Muscle layer of colon (tissue), 2 donors: ENCODE data around the gene UBTD1.

Experiments
- H3K27ac ChIP-seq: one replicate; pipeline ENCODE4 v1.7.0; 2013; ENCODE audit warnings: low read depth, mild to moderate bottlenecking, low read length, moderate library complexity
- H3K27me3 ChIP-seq, 2 donors: one replicate each; pipeline ENCODE4 v1.7.0; 2013; ENCODE audit warnings: low read length in 2 of 2, mild to moderate bottlenecking in 2 of 2; ENCODE audit not compliant: insufficient read depth in 2 of 2, control insufficient read depth in 1 of 2
- H3K36me3 ChIP-seq: one replicate; pipeline ENCODE4 v1.7.0; 2013; ENCODE audit warnings: mild to moderate bottlenecking, low read length; ENCODE audit not compliant: insufficient read depth
- H3K4me1 ChIP-seq: one replicate; pipeline ENCODE4 v1.7.0; 2013; ENCODE audit warnings: mild to moderate bottlenecking, low read length; ENCODE audit not compliant: insufficient read depth
- H3K4me3 ChIP-seq, 2 donors: one replicate each; pipeline ENCODE4 v1.7.0; 2013; ENCODE audit warnings: low read length in 2 of 2, low read depth in 1 of 2, mild to moderate bottlenecking in 1 of 2, moderate library complexity in 1 of 2
- H3K9ac ChIP-seq: one replicate; pipeline ENCODE4 v1.7.0; 2013; ENCODE audit warnings: low read length
- H3K9me3 ChIP-seq: one replicate; pipeline ENCODE4 v1.7.0; 2013; ENCODE audit warnings: mild to moderate bottlenecking, low read length
- donor health status: abdominal sarcoma.
- donor health status: Adenocarcinoma of cecum.

The UBTD1 gene

GRCh38 chr10:97505152-97505551 is 6.4 kb downstream of the UBTD1 start:
- H3K9me3 ChIP-seq = no peaks in the 10 kb centered on the region
- H3K27me3 ChIP-seq = no peaks in the 10 kb centered on the region
- peaks cover 4% of the 10 kb centered on the region for H3K4me1 ChIP-seq
- H3K9ac ChIP-seq = no peak overlapping the region
- H3K27ac ChIP-seq = no peak overlapping the region
- no peaks in the 10 kb centered on the region for H3K36me3 ChIP-seq
- no peak overlapping the region for H3K4me3 ChIP-seq

- H3K27me3 ChIP-seq = no peaks in the 10 kb centered on the region
- no peaks in the 10 kb centered on the region for H3K9me3 ChIP-seq
- H3K4me3 ChIP-seq = no peak overlapping the region
- H3K4me1 ChIP-seq = peaks cover 3% of the 10 kb centered on the region
- H3K9ac ChIP-seq = no peak overlapping the region
- H3K36me3 ChIP-seq = no peaks in the 10 kb centered on the region
- H3K27ac ChIP-seq = no peak overlapping the region
Observed at GRCh38 chr10:97506199-97506991, 7.7 kb downstream of the UBTD1 start.

GRCh38 chr10:97508342-97508741 is 9.6 kb downstream of the UBTD1 start:
- Histone ChIP-seq H3K9me3 (no peaks in the 10 kb centered on the region), H3K36me3 (no peaks in the 10 kb centered on the region), H3K4me1 (peaks cover 20% of the 10 kb centered on the region), H3K27me3 (no peaks in the 10 kb centered on the region), H3K4me3 (no peak overlapping the region), H3K27ac (no peak overlapping the region), H3K9ac (no peak overlapping the region)

- Histone ChIP-seq H3K9ac (no peak overlapping the region), H3K27ac (no peak overlapping the region), H3K36me3 (no peaks in the 10 kb centered on the region), H3K4me1 (peaks cover 20% of the 10 kb centered on the region), H3K27me3 (no peaks in the 10 kb centered on the region), H3K9me3 (no peaks in the 10 kb centered on the region), H3K4me3 (no peak overlapping the region)
Observed at GRCh38 chr10:97509120-97509680, 10.5 kb downstream of the UBTD1 start.

GRCh38 chr10:97510686-97511085 is 12.0 kb downstream of the UBTD1 start:
- Histone ChIP-seq H3K27ac (no peak overlapping the region), H3K9me3 (no peaks in the 10 kb centered on the region), H3K9ac (no peak overlapping the region), H3K27me3 (no peaks in the 10 kb centered on the region), H3K4me1 (peaks cover 20% of the 10 kb centered on the region), H3K36me3 (no peaks in the 10 kb centered on the region), H3K4me3 (no peak overlapping the region)

- H3K4me3 ChIP-seq = no peak overlapping the region
- no peaks in the 10 kb centered on the region for H3K9me3 ChIP-seq
- no peaks in the 10 kb centered on the region for H3K36me3 ChIP-seq
- H3K27me3 ChIP-seq = no peaks in the 10 kb centered on the region
- peaks cover 20% of the 10 kb centered on the region for H3K4me1 ChIP-seq
- H3K9ac ChIP-seq = no peak overlapping the region
- no peak overlapping the region for H3K27ac ChIP-seq
Observed at GRCh38 chr10:97511711-97512440, 13.2 kb downstream of the UBTD1 start.

GRCh38 chr10:97512993-97513392 is 14.3 kb downstream of the UBTD1 start:
- Histone ChIP-seq H3K4me1 (peaks cover 26% of the 10 kb centered on the region), H3K36me3 (no peaks in the 10 kb centered on the region)

GRCh38 chr10:97514344-97514743 is 15.6 kb downstream of the UBTD1 start:
- H3K9ac ChIP-seq = no peak overlapping the region
- no peak overlapping the region for H3K27ac ChIP-seq
- H3K4me1 ChIP-seq = peaks cover 27% of the 10 kb centered on the region
- H3K4me3 ChIP-seq = no peak overlapping the region
- no peaks in the 10 kb centered on the region for H3K9me3 ChIP-seq
- H3K36me3 ChIP-seq = no peaks in the 10 kb centered on the region
- no peaks in the 10 kb centered on the region for H3K27me3 ChIP-seq

More at GRCh38 chr10:97512993-97513392, 14.3 kb downstream of the UBTD1 start:
- H3K9me3 ChIP-seq = no peaks in the 10 kb centered on the region
- no peak overlapping the region for H3K27ac ChIP-seq
- no peak overlapping the region for H3K4me3 ChIP-seq
- no peak overlapping the region for H3K9ac ChIP-seq
- H3K27me3 ChIP-seq = no peaks in the 10 kb centered on the region

GRCh38 chr10:97515271-97515978 is 16.7 kb downstream of the UBTD1 start:
- Histone ChIP-seq H3K9me3 (no peaks in the 10 kb centered on the region), H3K36me3 (no peaks in the 10 kb centered on the region), H3K4me1 (peaks cover 27% of the 10 kb centered on the region), H3K27me3 (no peaks in the 10 kb centered on the region), H3K9ac (no peak overlapping the region), H3K27ac (no peak overlapping the region), H3K4me3 (no peak overlapping the region)

- no peaks in the 10 kb centered on the region for H3K36me3 ChIP-seq
- H3K9ac ChIP-seq = no peak overlapping the region
- no peak overlapping the region for H3K27ac ChIP-seq
Observed at GRCh38 chr10:97517096-97517750, 18.5 kb downstream of the UBTD1 start.

More at GRCh38 chr10:97517096-97517750, 18.5 kb downstream of the UBTD1 start:
- Histone ChIP-seq H3K9me3 (no peaks in the 10 kb centered on the region), H3K4me3 (no peak overlapping the region), H3K4me1 (peaks cover 15% of the 10 kb centered on the region), H3K27me3 (no peaks in the 10 kb centered on the region)
